Measurements from ENCODE around the gene CDKAL1. TPM values are rescaled to one million over a fixed set of nuclear protein-coding genes. Genes with fewer than 3 reads are reported as not detected.

CDKAL1 gene
- total RNA-seq, 2 donors from 2014 or later = 12.1 to 19.0 TPM

DNA sequence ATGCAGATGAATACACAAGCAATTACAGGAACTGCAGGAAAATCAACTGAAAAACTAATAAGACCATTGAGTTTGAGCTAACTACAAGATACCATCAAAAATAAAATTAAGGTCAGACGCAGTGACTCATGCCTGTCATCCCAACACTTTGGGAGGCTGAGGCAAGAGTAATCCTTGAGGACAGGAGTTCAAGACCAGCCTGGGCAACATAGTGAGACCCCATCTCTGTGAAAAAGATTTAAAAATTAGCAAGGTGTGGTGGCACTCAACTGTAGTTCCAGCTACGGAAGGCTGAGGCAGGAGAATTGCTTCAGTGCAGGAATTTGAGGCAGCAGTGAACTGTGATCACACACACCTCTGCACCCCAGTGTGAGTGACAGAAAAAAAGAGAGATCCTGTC lies 639.4 kb downstream of the CDKAL1 start:
- TF ChIP-seq CTCF (IDR thresholded peaks at IDR 0.05) = no peak
- no peak for TF ChIP-seq POLR2A (IDR thresholded peaks at IDR 0.05)
- TF ChIP-seq POLR2AphosphoS5 (IDR thresholded peaks at IDR 0.05) = no peak

GRCh38 chr6:21176197-21176596 lies 641.9 kb downstream of the CDKAL1 start:
- intact Hi-C loops (cut with DNase I) = no loop called here

More for the DNA sequence above, 639.4 kb downstream of the CDKAL1 start:
- H3K36me3 ChIP-seq = no peaks in the 10 kb centered on the region
- no peak for DNase-seq (ENCODE audit: low spot score)
- no peak overlapping the region for H3K4me3 ChIP-seq
- no peaks in the 10 kb centered on the region for H3K27me3 ChIP-seq (replicated peaks; ENCODE audit: insufficient read depth)
- H3K9me3 ChIP-seq = no peaks in the 10 kb centered on the region
- 89% methylated on average over 2 of the region's 2 CpGs for WGBS
- H3K27ac ChIP-seq = no peak overlapping the region
- intact Hi-C loops (cut with DNase I) = no loop called here
- H3K4me1 ChIP-seq (replicated peaks) = no peaks in the 10 kb centered on the region

DNA sequence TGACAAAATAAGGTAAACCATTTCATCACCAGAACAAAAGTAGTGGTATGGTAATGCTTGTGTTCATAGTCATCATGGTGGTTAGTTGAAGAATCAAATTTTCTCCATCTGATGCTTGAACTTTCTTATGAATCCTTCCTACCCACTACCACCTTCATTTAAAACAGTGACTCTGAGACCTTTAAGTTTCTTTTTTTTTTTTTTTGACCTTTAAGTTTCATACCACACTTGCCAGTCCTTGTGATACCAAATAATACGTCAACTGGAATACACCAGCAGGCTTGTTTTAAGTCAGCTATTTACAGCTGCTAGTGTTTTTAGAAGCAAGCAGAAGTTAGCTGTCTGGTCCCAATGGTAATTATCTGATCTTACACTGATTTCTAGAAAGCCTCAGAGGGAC lies 645.9 kb downstream of the CDKAL1 start:
- no peaks in the 10 kb centered on the region for H3K9me3 ChIP-seq
- no peaks in the 10 kb centered on the region for H3K36me3 ChIP-seq
- TF ChIP-seq CTCF (IDR thresholded peaks at IDR 0.05) = no peak
- TF ChIP-seq POLR2AphosphoS5 (IDR thresholded peaks at IDR 0.05) = no peak
- TF ChIP-seq POLR2A (IDR thresholded peaks at IDR 0.05) = no peak
- intact Hi-C loops (cut with DNase I) = no loop called here
- H3K4me1 ChIP-seq (replicated peaks) = no peaks in the 10 kb centered on the region
- DNase-seq (ENCODE audit: low spot score) = no peak
- no peak overlapping the region for H3K27ac ChIP-seq
- 100% methylated on average over 1 of the region's 1 CpG for WGBS
- H3K4me3 ChIP-seq = no peak overlapping the region
- H3K27me3 ChIP-seq (replicated peaks; ENCODE audit: insufficient read depth) = no peaks in the 10 kb centered on the region

More at GRCh38 chr6:21176197-21176596, 641.9 kb downstream of the CDKAL1 start:
- TF ChIP-seq CTCF (IDR thresholded peaks at IDR 0.05) = no peak
- TF ChIP-seq POLR2AphosphoS5 (IDR thresholded peaks at IDR 0.05) = no peak
- TF ChIP-seq POLR2A (IDR thresholded peaks at IDR 0.05) = no peak
- DNase-seq (ENCODE audit: low spot score) = no peak
- no peak overlapping the region for H3K4me3 ChIP-seq
- no peaks in the 10 kb centered on the region for H3K27me3 ChIP-seq (replicated peaks; ENCODE audit: insufficient read depth)
- H3K27ac ChIP-seq = no peak overlapping the region
- no peaks in the 10 kb centered on the region for H3K36me3 ChIP-seq
- H3K4me1 ChIP-seq (replicated peaks) = no peaks in the 10 kb centered on the region
- H3K9me3 ChIP-seq = no peaks in the 10 kb centered on the region
- 94% methylated on average over 4 of the region's 4 CpGs for WGBS

DNA sequence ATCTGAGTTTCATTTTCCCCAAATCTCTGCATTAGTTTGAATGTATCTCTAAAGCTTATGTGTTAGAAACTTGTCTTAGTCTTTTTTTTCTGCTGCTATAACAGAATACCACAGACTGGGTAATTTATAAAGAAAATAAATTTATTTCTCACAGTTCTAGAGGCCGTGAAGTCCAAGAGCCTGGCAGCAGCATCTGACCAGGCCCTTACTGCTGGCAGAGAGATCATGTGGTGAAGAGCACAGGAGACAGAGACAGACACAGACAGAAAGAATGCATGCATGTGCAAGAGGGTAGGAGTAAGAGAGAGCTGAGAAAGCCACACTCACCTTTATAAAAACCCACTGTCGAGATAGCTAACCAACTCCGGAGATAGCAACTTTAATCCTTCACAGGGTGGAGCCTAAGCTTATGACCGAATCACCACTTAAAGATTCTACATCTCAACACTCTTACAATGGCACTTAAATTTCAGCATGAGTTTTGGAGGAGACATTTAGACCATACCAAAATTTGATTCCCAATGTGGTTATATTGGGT lies 646.6 kb downstream of the CDKAL1 start:
- Histone ChIP-seq H3K4me3 (no peak overlapping the region), H3K27ac (no peak overlapping the region), H3K36me3 (no peaks in the 10 kb centered on the region), H3K27me3 (replicated peaks; ENCODE audit: insufficient read depth) (no peaks in the 10 kb centered on the region), H3K9me3 (no peaks in the 10 kb centered on the region), H3K4me1 (replicated peaks) (no peaks in the 10 kb centered on the region)
- TF ChIP-seq CTCF (IDR thresholded peaks at IDR 0.05) = no peak
- no peak for TF ChIP-seq POLR2A (IDR thresholded peaks at IDR 0.05)
- TF ChIP-seq POLR2AphosphoS5 (IDR thresholded peaks at IDR 0.05) = no peak
- 96% methylated on average over 4 of the region's 4 CpGs for whole genome bisulfite sequencing
- DNase-seq (ENCODE audit: low spot score) = no peak
- intact Hi-C loops (cut with DNase I) = no loop called here

DNA sequence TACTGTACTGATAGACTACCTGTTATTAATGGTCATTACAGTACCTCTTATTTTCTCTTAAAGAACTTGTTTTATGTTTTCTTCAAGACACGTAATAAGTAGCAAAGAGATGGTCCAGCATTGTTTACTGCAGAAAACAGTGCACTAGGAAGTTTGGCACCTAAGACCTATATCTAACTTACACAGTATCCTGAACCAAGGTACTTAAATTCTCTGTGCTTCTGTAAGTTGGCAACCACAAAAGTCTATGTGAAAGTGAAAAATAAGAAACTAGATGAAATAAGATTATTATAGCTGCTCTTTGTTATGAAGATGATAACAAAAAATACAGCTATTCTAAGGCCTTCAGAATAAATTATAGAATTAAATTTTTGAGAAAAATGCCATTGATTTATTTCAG lies 647.6 kb downstream of the CDKAL1 start:
- H3K36me3 ChIP-seq = no peaks in the 10 kb centered on the region
- no peak for TF ChIP-seq CTCF (IDR thresholded peaks at IDR 0.05)
- no peak for TF ChIP-seq POLR2A (IDR thresholded peaks at IDR 0.05)
- no peak for TF ChIP-seq POLR2AphosphoS5 (IDR thresholded peaks at IDR 0.05)

More for the DNA sequence above, 647.6 kb downstream of the CDKAL1 start:
- DNase-seq (ENCODE audit: low spot score) = no peak
- no peaks in the 10 kb centered on the region for H3K27me3 ChIP-seq (replicated peaks; ENCODE audit: insufficient read depth)
- no peak overlapping the region for H3K4me3 ChIP-seq
- no peaks in the 10 kb centered on the region for H3K9me3 ChIP-seq
- no peak overlapping the region for H3K27ac ChIP-seq
- no peaks in the 10 kb centered on the region for H3K4me1 ChIP-seq (replicated peaks)
- 95% methylated on average over 1 of the region's 1 CpG for WGBS
- intact Hi-C loops (cut with DNase I) = no loop called here

All from prostate gland (tissue), 2 donors.